ENCODE measurements around the gene PPP6R2. TPM values are rescaled to one million over a fixed set of nuclear protein-coding genes. Genes with fewer than 3 reads are reported as not detected.
"Not testable (repeated sequence)": the region's sequence is repeated elsewhere in the genome, so short reads cannot be mapped to it uniquely, and the experiment has no call there.

The PPP6R2 gene
- total RNA-seq, 1 donor from 2014 or later, result 45.2 TPM

- Histone ChIP-seq H3K4me3 (ENCODE audit: low read depth, low read length) (no peak overlapping the region), H3K36me3 (ENCODE audit: control insufficient read depth, insufficient read depth, low read length) (no peaks in the 10 kb centered on the region), H3K27me3 (ENCODE audit: control insufficient read depth, insufficient read depth, low read length) (no peaks in the 10 kb centered on the region)
- TF ChIP-seq CTCF (IDR thresholded peaks at IDR 0.05; ENCODE audit: insufficient read depth, low read length, poor library complexity, severe bottlenecking), result no peak
- no peak for DNase-seq (ENCODE audit: low read depth)
These were observed 14.6 kb downstream of the PPP6R2 start for GRCh38 chr22:50357756-50358155.

GRCh38 chr22:50360578-50360977 is 17.5 kb downstream of the PPP6R2 start:
- H3K4me3 ChIP-seq (ENCODE audit: low read depth, low read length), result no peak overlapping the region
- no peak for TF ChIP-seq CTCF (IDR thresholded peaks at IDR 0.05; ENCODE audit: insufficient read depth, low read length, poor library complexity, severe bottlenecking)
- no peak for DNase-seq (ENCODE audit: low read depth)
- H3K27me3 ChIP-seq (ENCODE audit: control insufficient read depth, insufficient read depth, low read length), result no peaks in the 10 kb centered on the region
- H3K36me3 ChIP-seq (ENCODE audit: control insufficient read depth, insufficient read depth, low read length), result no peaks in the 10 kb centered on the region

GRCh38 chr22:50361222-50361621 is 18.1 kb downstream of the PPP6R2 start:
- Histone ChIP-seq H3K27me3 (ENCODE audit: control insufficient read depth, insufficient read depth, low read length) (no peaks in the 10 kb centered on the region), H3K36me3 (ENCODE audit: control insufficient read depth, insufficient read depth, low read length) (no peaks in the 10 kb centered on the region), H3K4me3 (ENCODE audit: low read depth, low read length) (no peak overlapping the region)
- no peak for DNase-seq (ENCODE audit: low read depth)
- TF ChIP-seq CTCF (IDR thresholded peaks at IDR 0.05; ENCODE audit: insufficient read depth, low read length, poor library complexity, severe bottlenecking), result no peak

- no peaks in the 10 kb centered on the region for H3K36me3 ChIP-seq (ENCODE audit: control insufficient read depth, insufficient read depth, low read length)
- no peaks in the 10 kb centered on the region for H3K27me3 ChIP-seq (ENCODE audit: control insufficient read depth, insufficient read depth, low read length)
- no peak overlapping the region for H3K4me3 ChIP-seq (ENCODE audit: low read depth, low read length)
- TF ChIP-seq CTCF (IDR thresholded peaks at IDR 0.05; ENCODE audit: insufficient read depth, low read length, poor library complexity, severe bottlenecking), result no peak
- DNase-seq (ENCODE audit: low read depth), result no peak
These were observed 18.6 kb downstream of the PPP6R2 start for GRCh38 chr22:50361688-50362087.

GRCh38 chr22:50363166-50363802 is 20.2 kb downstream of the PPP6R2 start:
- TF ChIP-seq CTCF (IDR thresholded peaks at IDR 0.05; ENCODE audit: insufficient read depth, low read length, poor library complexity, severe bottlenecking), result no peak
- DNase-seq (ENCODE audit: low read depth), result no peak
- Histone ChIP-seq H3K27me3 (ENCODE audit: control insufficient read depth, insufficient read depth, low read length) (no peaks in the 10 kb centered on the region), H3K4me3 (ENCODE audit: low read depth, low read length) (no peak overlapping the region), H3K36me3 (ENCODE audit: control insufficient read depth, insufficient read depth, low read length) (no peaks in the 10 kb centered on the region)

- DNase-seq (ENCODE audit: low read depth); H3K27me3 ChIP-seq (ENCODE audit: control insufficient read depth, insufficient read depth, low read length); H3K4me3 ChIP-seq (ENCODE audit: low read depth, low read length); H3K36me3 ChIP-seq (ENCODE audit: control insufficient read depth, insufficient read depth, low read length): not testable (repeated sequence)
These were observed 20.7 kb downstream of the PPP6R2 start for GRCh38 chr22:50363803-50364194.

Data from kidney epithelial cell (primary cell).